ENCODE results near the gene GPHA2. TPM values are rescaled to one million over a fixed set of nuclear protein-coding genes. Genes with fewer than 3 reads are reported as not detected.
A peak's percentile ranks its signal among the peaks of the same experiment; 100 is the strongest.

GPHA2 gene
- total RNA-seq, 2 experiments from 2014 or later = 0.49 to 0.56 TPM

GRCh38 chr11:64911689-64912088 is 24.0 kb downstream of the GPHA2 start:
- ChIA-PET CTCF (no interaction called here), POLR2A (interaction anchor here (2.1 kb wide), 1 partner anchor 13 kb away, joined by 5 read pairs; the partner anchor contains the start of gene PPP2R5B)
- intact Hi-C loops (cut with DNase I, micrococcal nuclease) = no loop called here
- H3K4me1 Mint-ChIP-seq (ENCODE audit: low read depth) = peaks cover 10% of the 10 kb centered on the region
- DNase-seq = no peak
- ATAC-seq (ENCODE audit: poor library complexity) = no peak
- Histone ChIP-seq H3K9me3 (ENCODE audit: control insufficient read depth in 1 of 2, insufficient read depth in 1 of 2, low read length in 2 of 2) (no peaks in the 10 kb centered on the region), H3K36me3 (ENCODE audit: insufficient read depth, low read length) (peaks cover 70% of the 10 kb centered on the region), H3K4me1 (ENCODE audit: insufficient read depth, low read length) (peaks cover 20% of the 10 kb centered on the region), H3K27me3 (ENCODE audit: control insufficient read depth in 1 of 2, insufficient read depth in 2 of 2, low read length in 2 of 2) (no peaks in the 10 kb centered on the region), H3K4me3 (ENCODE audit: low read length) (no peak overlapping the region), H3K27ac (ENCODE audit: low read depth in 1 of 2, low read length in 2 of 2) (no peak overlapping the region)
- peaks cover 72% of the 10 kb centered on the region for H3K36me3 Mint-ChIP-seq (ENCODE audit: low read depth)
- H3K27me3 Mint-ChIP-seq = no peaks in the 10 kb centered on the region
- no peak overlapping the region for H3K27ac Mint-ChIP-seq
- TF ChIP-seq CTCF (IDR thresholded peaks at IDR 0.05) = no peak
- H3K4me3 Mint-ChIP-seq = no peak overlapping the region
- no peaks in the 10 kb centered on the region for H3K9me3 Mint-ChIP-seq

DNA sequence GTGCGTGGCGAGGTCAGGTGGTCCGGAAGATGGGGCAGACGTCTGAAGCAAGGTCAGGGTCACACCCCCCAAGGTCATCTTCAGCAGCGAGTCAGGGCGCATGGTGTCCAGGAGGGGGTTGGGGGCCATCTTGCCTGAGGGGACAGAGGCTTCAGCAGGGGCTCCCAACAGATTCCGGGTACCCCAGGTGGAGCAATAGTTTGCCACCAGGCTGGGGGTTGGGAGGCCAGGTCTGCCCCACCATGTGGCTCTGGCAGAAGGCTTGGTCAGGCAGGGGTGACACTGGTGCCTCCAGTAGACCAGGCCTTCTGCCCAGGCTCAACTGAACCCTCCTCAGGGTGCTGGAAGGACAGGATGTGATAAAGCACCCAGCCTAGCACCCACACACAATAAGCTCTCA is 24.6 kb downstream of the GPHA2 start:
- Histone ChIP-seq H3K4me3 (ENCODE audit: low read length) (no peak overlapping the region), H3K36me3 (ENCODE audit: insufficient read depth, low read length) (peaks cover 76% of the 10 kb centered on the region), H3K9me3 (ENCODE audit: control insufficient read depth in 1 of 2, insufficient read depth in 1 of 2, low read length in 2 of 2) (no peaks in the 10 kb centered on the region), H3K4me1 (ENCODE audit: insufficient read depth, low read length) (peaks cover 14% of the 10 kb centered on the region), H3K27ac (ENCODE audit: low read depth in 1 of 2, low read length in 2 of 2) (no peak overlapping the region), H3K27me3 (ENCODE audit: control insufficient read depth in 1 of 2, insufficient read depth in 2 of 2, low read length in 2 of 2) (no peaks in the 10 kb centered on the region)
- peaks cover 66% of the 10 kb centered on the region for H3K36me3 Mint-ChIP-seq (ENCODE audit: low read depth)
- no peaks in the 10 kb centered on the region for H3K27me3 Mint-ChIP-seq
- DNase-seq (peak in 1 of 14 experiments; percentile 22), ATAC-seq (ENCODE audit: poor library complexity) (no peak)
- ChIA-PET POLR2A (interaction anchor here (2.1 kb wide), 1 partner anchor 13 kb away, joined by 5 read pairs; the partner anchor contains the start of gene PPP2R5B), CTCF (no interaction called here)
- peaks cover 5% of the 10 kb centered on the region for H3K4me1 Mint-ChIP-seq (ENCODE audit: low read depth)
- no peak overlapping the region for H3K4me3 Mint-ChIP-seq
- no peaks in the 10 kb centered on the region for H3K9me3 Mint-ChIP-seq
- intact Hi-C loops (cut with DNase I, micrococcal nuclease) = no loop called here
- H3K27ac Mint-ChIP-seq = no peak overlapping the region
- TF ChIP-seq CTCF (IDR thresholded peaks at IDR 0.05) = no peak

- POLR2A ChIA-PET = no interaction called here
These were observed 25.1 kb downstream of the GPHA2 start for GRCh38 chr11:64910451-64911093.

More at GRCh38 chr11:64910451-64911093, 25.1 kb downstream of the GPHA2 start:
- Histone ChIP-seq H3K27me3 (ENCODE audit: control insufficient read depth in 1 of 2, insufficient read depth in 2 of 2, low read length in 2 of 2) (no peaks in the 10 kb centered on the region), H3K27ac (ENCODE audit: low read depth in 1 of 2, low read length in 2 of 2) (no peak overlapping the region), H3K4me3 (ENCODE audit: low read length) (no peak overlapping the region), H3K4me1 (ENCODE audit: insufficient read depth, low read length) (peaks cover 9% of the 10 kb centered on the region), H3K36me3 (ENCODE audit: insufficient read depth, low read length) (peaks cover 81% of the 10 kb centered on the region), H3K9me3 (ENCODE audit: control insufficient read depth in 1 of 2, insufficient read depth in 1 of 2, low read length in 2 of 2) (no peaks in the 10 kb centered on the region)
- H3K36me3 Mint-ChIP-seq (ENCODE audit: low read depth) = peaks cover 65% of the 10 kb centered on the region
- H3K9me3 Mint-ChIP-seq = no peaks in the 10 kb centered on the region
- intact Hi-C loops (cut with DNase I, micrococcal nuclease) = no loop called here
- CTCF ChIA-PET = no interaction called here
- H3K4me1 Mint-ChIP-seq (ENCODE audit: low read depth) = no peaks in the 10 kb centered on the region
- no peak for ATAC-seq (ENCODE audit: poor library complexity)
- peak in 1 of 14 experiments; percentile 22 for DNase-seq
- TF ChIP-seq CTCF (IDR thresholded peaks at IDR 0.05) = no peak
- no peak overlapping the region for H3K4me3 Mint-ChIP-seq
- H3K27ac Mint-ChIP-seq = no peak overlapping the region
- no peaks in the 10 kb centered on the region for H3K27me3 Mint-ChIP-seq
